ENCODE results near the gene NEDD4L.

NEDD4L gene

GRCh38 chr18:58119819-58120218 is 75.8 kb downstream of the NEDD4L start:
- TF ChIP-seq SUZ12 (IDR thresholded peaks at IDR 0.05; ENCODE audit: extremely low read depth, insufficient read depth, insufficient read length) (no peak), YY1 (IDR thresholded peaks at IDR 0.05; ENCODE audit: insufficient read depth, insufficient read length) (no peak), ZNF274 (IDR thresholded peaks at IDR 0.05; ENCODE audit: low read depth, low read length) (no peak)
- H3K4me1 ChIP-seq (ENCODE audit: insufficient read depth, insufficient read length): peaks cover 2% of the 10 kb centered on the region

GRCh38 chr18:58124475-58124874 is 80.4 kb downstream of the NEDD4L start:
- H3K9me3 ChIP-seq (ENCODE audit: insufficient read depth, low read length): no peaks in the 10 kb centered on the region
- H3K4me3 ChIP-seq (ENCODE audit: insufficient read length, low read depth): no peak overlapping the region
- H3K27me3 ChIP-seq (ENCODE audit: insufficient read depth, insufficient read length): no peaks in the 10 kb centered on the region
- H3K36me3 ChIP-seq (ENCODE audit: insufficient read depth, insufficient read length, low read length): no peaks in the 10 kb centered on the region
- TF ChIP-seq ZNF274 (IDR thresholded peaks at IDR 0.05; ENCODE audit: low read depth, low read length) (no peak), YY1 (IDR thresholded peaks at IDR 0.05; ENCODE audit: insufficient read depth, insufficient read length) (no peak), SUZ12 (IDR thresholded peaks at IDR 0.05; ENCODE audit: extremely low read depth, insufficient read depth, insufficient read length) (no peak)
- H3K9ac ChIP-seq (ENCODE audit: insufficient read length, low read depth): no peak overlapping the region
- no peak for DNase-seq (ENCODE audit: low read depth, low spot score)
- peaks cover 2% of the 10 kb centered on the region for H3K4me1 ChIP-seq (ENCODE audit: insufficient read depth, insufficient read length)

More at GRCh38 chr18:58119819-58120218, 75.8 kb downstream of the NEDD4L start:
- no peaks in the 10 kb centered on the region for H3K27me3 ChIP-seq (ENCODE audit: insufficient read depth, insufficient read length)
- no peaks in the 10 kb centered on the region for H3K9me3 ChIP-seq (ENCODE audit: insufficient read depth, low read length)
- H3K4me3 ChIP-seq (ENCODE audit: insufficient read length, low read depth): no peak overlapping the region
- no peak overlapping the region for H3K9ac ChIP-seq (ENCODE audit: insufficient read length, low read depth)
- no peak for DNase-seq (ENCODE audit: low read depth, low spot score)
- H3K36me3 ChIP-seq (ENCODE audit: insufficient read depth, insufficient read length, low read length): no peaks in the 10 kb centered on the region

- Histone ChIP-seq H3K36me3 (ENCODE audit: insufficient read depth, insufficient read length, low read length) (no peaks in the 10 kb centered on the region), H3K4me3 (ENCODE audit: insufficient read length, low read depth) (no peak overlapping the region)
- DNase-seq (ENCODE audit: low read depth, low spot score): no peak
Observed at GRCh38 chr18:58125183-58125582, 81.2 kb downstream of the NEDD4L start.

GRCh38 chr18:58125756-58126155 is 81.7 kb downstream of the NEDD4L start:
- Histone ChIP-seq H3K27me3 (ENCODE audit: insufficient read depth, insufficient read length) (no peaks in the 10 kb centered on the region), H3K4me1 (ENCODE audit: insufficient read depth, insufficient read length) (peaks cover 2% of the 10 kb centered on the region), H3K9ac (ENCODE audit: insufficient read length, low read depth) (no peak overlapping the region), H3K4me3 (ENCODE audit: insufficient read length, low read depth) (no peak overlapping the region), H3K9me3 (ENCODE audit: insufficient read depth, low read length) (no peaks in the 10 kb centered on the region), H3K36me3 (ENCODE audit: insufficient read depth, insufficient read length, low read length) (no peaks in the 10 kb centered on the region)
- TF ChIP-seq ZNF274 (IDR thresholded peaks at IDR 0.05; ENCODE audit: low read depth, low read length): no peak
- no peak for TF ChIP-seq SUZ12 (IDR thresholded peaks at IDR 0.05; ENCODE audit: extremely low read depth, insufficient read depth, insufficient read length)
- no peak for TF ChIP-seq YY1 (IDR thresholded peaks at IDR 0.05; ENCODE audit: insufficient read depth, insufficient read length)
- no peak for DNase-seq (ENCODE audit: low read depth, low spot score)

More at GRCh38 chr18:58125183-58125582, 81.2 kb downstream of the NEDD4L start:
- TF ChIP-seq SUZ12 (IDR thresholded peaks at IDR 0.05; ENCODE audit: extremely low read depth, insufficient read depth, insufficient read length): no peak
- TF ChIP-seq YY1 (IDR thresholded peaks at IDR 0.05; ENCODE audit: insufficient read depth, insufficient read length): no peak
- TF ChIP-seq ZNF274 (IDR thresholded peaks at IDR 0.05; ENCODE audit: low read depth, low read length): no peak
- Histone ChIP-seq H3K27me3 (ENCODE audit: insufficient read depth, insufficient read length) (no peaks in the 10 kb centered on the region), H3K9me3 (ENCODE audit: insufficient read depth, low read length) (no peaks in the 10 kb centered on the region), H3K9ac (ENCODE audit: insufficient read length, low read depth) (no peak overlapping the region), H3K4me1 (ENCODE audit: insufficient read depth, insufficient read length) (peaks cover 2% of the 10 kb centered on the region)

GRCh38 chr18:58128381-58129374 is 84.7 kb downstream of the NEDD4L start:
- Histone ChIP-seq H3K4me3 (ENCODE audit: insufficient read length, low read depth) (no peak overlapping the region), H3K27me3 (ENCODE audit: insufficient read depth, insufficient read length) (no peaks in the 10 kb centered on the region), H3K9me3 (ENCODE audit: insufficient read depth, low read length) (no peaks in the 10 kb centered on the region), H3K4me1 (ENCODE audit: insufficient read depth, insufficient read length) (no peaks in the 10 kb centered on the region), H3K9ac (ENCODE audit: insufficient read length, low read depth) (no peak overlapping the region), H3K36me3 (ENCODE audit: insufficient read depth, insufficient read length, low read length) (no peaks in the 10 kb centered on the region)
- TF ChIP-seq YY1 (IDR thresholded peaks at IDR 0.05; ENCODE audit: insufficient read depth, insufficient read length): no peak
- TF ChIP-seq ZNF274 (IDR thresholded peaks at IDR 0.05; ENCODE audit: low read depth, low read length): no peak
- no peak for DNase-seq (ENCODE audit: low read depth, low spot score)

- H3K36me3 ChIP-seq (ENCODE audit: insufficient read depth, insufficient read length, low read length): no peaks in the 10 kb centered on the region
- H3K9me3 ChIP-seq (ENCODE audit: insufficient read depth, low read length): no peaks in the 10 kb centered on the region
- TF ChIP-seq YY1 (IDR thresholded peaks at IDR 0.05; ENCODE audit: insufficient read depth, insufficient read length) (no peak), SUZ12 (IDR thresholded peaks at IDR 0.05; ENCODE audit: extremely low read depth, insufficient read depth, insufficient read length) (no peak), ZNF274 (IDR thresholded peaks at IDR 0.05; ENCODE audit: low read depth, low read length) (no peak)
- DNase-seq (ENCODE audit: low read depth, low spot score): no peak
- H3K27me3 ChIP-seq (ENCODE audit: insufficient read depth, insufficient read length): no peaks in the 10 kb centered on the region
- H3K4me3 ChIP-seq (ENCODE audit: insufficient read length, low read depth): no peak overlapping the region
- no peak overlapping the region for H3K9ac ChIP-seq (ENCODE audit: insufficient read length, low read depth)
- H3K4me1 ChIP-seq (ENCODE audit: insufficient read depth, insufficient read length): no peaks in the 10 kb centered on the region
Observed at GRCh38 chr18:58132595-58133261, 88.7 kb downstream of the NEDD4L start.

GRCh38 chr18:58135183-58135641 is 91.2 kb downstream of the NEDD4L start:
- TF ChIP-seq YY1 (IDR thresholded peaks at IDR 0.05; ENCODE audit: insufficient read depth, insufficient read length): no peak
- no peak for TF ChIP-seq ZNF274 (IDR thresholded peaks at IDR 0.05; ENCODE audit: low read depth, low read length)
- TF ChIP-seq SUZ12 (IDR thresholded peaks at IDR 0.05; ENCODE audit: extremely low read depth, insufficient read depth, insufficient read length): no peak
- Histone ChIP-seq H3K4me3 (ENCODE audit: insufficient read length, low read depth) (no peak overlapping the region), H3K9me3 (ENCODE audit: insufficient read depth, low read length) (no peaks in the 10 kb centered on the region), H3K9ac (ENCODE audit: insufficient read length, low read depth) (no peak overlapping the region), H3K4me1 (ENCODE audit: insufficient read depth, insufficient read length) (no peaks in the 10 kb centered on the region), H3K27me3 (ENCODE audit: insufficient read depth, insufficient read length) (no peaks in the 10 kb centered on the region), H3K36me3 (ENCODE audit: insufficient read depth, insufficient read length, low read length) (no peaks in the 10 kb centered on the region)
- no peak for DNase-seq (ENCODE audit: low read depth, low spot score)

Data from NT2/D1 (cell line).